ENCODE data around the gene ADGRG3.

The ADGRG3 gene

GRCh38 chr16:57646388-57647039, 21.6 kb upstream of the ADGRG3 start:
- peak; percentile 67 for DNase-seq

GRCh38 chr16:57647136-57647875, 20.8 kb upstream of the ADGRG3 start:
- DNase-seq: no peak

GRCh38 chr16:57648125-57648524, 20.0 kb upstream of the ADGRG3 start:
- DNase-seq: no peak

GRCh38 chr16:57648581-57649442, 19.3 kb upstream of the ADGRG3 start:
- peak; percentile 98 for DNase-seq

- no peak for DNase-seq
Measured at GRCh38 chr16:57649443-57649751, 18.7 kb upstream of the ADGRG3 start.

- no peak for DNase-seq
Measured at GRCh38 chr16:57649846-57650245, 18.3 kb upstream of the ADGRG3 start.

GRCh38 chr16:57651344-57652333, 16.5 kb upstream of the ADGRG3 start:
- no peak for DNase-seq

GRCh38 chr16:57652695-57653471, 15.2 kb upstream of the ADGRG3 start:
- no peak for DNase-seq

- DNase-seq: no peak
Measured at GRCh38 chr16:57653936-57654335, 14.2 kb upstream of the ADGRG3 start.

GRCh38 chr16:57656342-57656955, 11.7 kb upstream of the ADGRG3 start:
- no peak for DNase-seq

GRCh38 chr16:57657228-57657627, 10.9 kb upstream of the ADGRG3 start:
- DNase-seq: no peak

- DNase-seq: no peak
Measured at GRCh38 chr16:57658130-57658877, 9.8 kb upstream of the ADGRG3 start.

GRCh38 chr16:57658878-57659674, 9.0 kb upstream of the ADGRG3 start:
- no peak for DNase-seq

- no peak for DNase-seq
Measured at GRCh38 chr16:57660715-57661463, 7.2 kb upstream of the ADGRG3 start.

GRCh38 chr16:57661510-57661909, 6.6 kb upstream of the ADGRG3 start:
- DNase-seq: no peak

- DNase-seq: no peak
Measured at GRCh38 chr16:57661936-57662906, 5.9 kb upstream of the ADGRG3 start.

GRCh38 chr16:57663436-57663835, 4.7 kb upstream of the ADGRG3 start:
- no peak for DNase-seq

Data from activated CD8-positive, alpha-beta memory T cell treated with anti-CD3 and anti-CD28 coated beads for 24 hours (primary cell).